Measurements from ENCODE around the gene PDZD11. TPM values are rescaled to one million over a fixed set of nuclear protein-coding genes. Genes with fewer than 3 reads are reported as not detected.
"Not testable (repeated sequence)": the region's sequence is repeated elsewhere in the genome, so short reads cannot be mapped to it uniquely, and the experiment has no call there.

PDZD11 gene
- total RNA-seq, 1 donor from 2014 or later, result 32.4 TPM

DNA sequence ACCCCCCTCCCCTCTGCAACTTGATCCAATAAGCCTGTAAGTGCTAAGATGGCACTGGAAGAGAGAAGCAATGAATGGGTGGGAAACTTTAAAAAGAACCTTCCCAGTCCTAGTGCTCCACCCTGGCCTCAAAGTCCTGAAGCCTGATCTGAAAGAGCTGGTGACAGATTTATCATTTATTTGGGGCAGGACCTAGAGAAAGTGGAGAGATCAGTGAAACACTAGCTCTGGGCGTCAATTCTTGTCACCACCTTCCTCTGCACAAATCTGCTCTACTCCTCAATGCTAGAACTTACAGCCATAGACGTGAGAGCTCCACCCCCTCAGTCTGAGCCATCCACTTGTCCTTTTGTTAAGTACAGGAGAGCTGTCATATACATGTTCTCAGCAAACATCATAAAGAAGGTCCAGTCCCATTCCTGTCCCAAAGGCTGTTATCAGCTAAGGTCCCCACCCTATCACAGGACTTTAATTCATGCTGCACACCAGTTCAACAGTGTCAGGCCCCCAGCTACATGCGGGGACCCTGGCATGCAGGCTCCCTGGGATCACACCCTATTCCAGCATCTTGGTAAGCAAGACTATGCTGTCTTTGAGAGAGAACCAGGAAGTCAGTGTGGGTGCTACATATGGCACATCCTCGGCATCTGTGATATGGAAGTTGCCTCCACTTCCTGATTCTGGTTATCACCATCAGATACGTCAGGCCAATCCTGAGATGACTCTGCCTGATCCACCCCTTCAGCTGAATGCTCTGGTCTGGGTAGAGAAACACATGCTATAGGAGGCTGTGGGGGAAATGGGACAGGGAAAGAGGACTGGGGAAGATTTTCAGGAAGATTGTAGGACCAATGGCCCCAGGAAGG is 32.1 kb downstream of the PDZD11 start:
- intact Hi-C loops (cut with micrococcal nuclease), result no loop called here

DNA sequence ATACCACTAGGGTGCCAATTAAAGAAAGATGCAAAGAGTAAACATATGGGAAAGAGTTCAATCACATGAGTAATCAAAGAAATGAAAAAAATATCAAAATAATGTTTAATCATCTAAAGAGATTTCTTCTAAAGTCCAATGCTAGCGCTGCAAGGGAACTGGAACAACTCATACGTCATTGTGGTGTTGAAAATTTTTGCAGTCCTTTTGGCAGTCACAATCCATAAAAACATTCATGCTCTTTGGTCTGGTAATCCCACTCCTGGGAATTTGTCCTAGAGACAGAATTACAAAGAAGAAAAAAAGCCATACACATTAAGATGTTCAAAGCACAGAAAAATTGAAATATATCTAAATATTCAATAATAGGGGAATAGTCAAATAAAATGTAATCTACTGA is 34.3 kb downstream of the PDZD11 start:
- intact Hi-C loops (cut with micrococcal nuclease), result no loop called here

DNA sequence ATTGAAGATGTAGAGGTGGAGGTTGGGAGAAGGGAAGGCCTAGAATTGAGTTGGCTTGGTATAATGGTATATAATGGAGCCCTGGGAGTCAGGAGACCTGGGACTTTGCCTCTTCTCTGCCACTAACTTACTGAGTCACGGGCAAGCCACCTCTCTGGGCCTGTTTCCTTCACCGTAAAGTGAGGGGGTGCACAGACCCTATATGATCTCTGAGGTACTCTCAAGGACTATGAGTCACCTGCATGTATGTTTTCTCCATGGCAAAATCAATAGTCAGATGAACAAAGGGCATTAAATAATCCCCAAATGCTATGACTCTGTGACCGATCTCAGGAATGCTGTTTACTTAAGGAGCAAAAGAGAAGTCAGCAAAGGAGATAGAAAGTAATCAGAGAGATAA is 34.8 kb downstream of the PDZD11 start:
- intact Hi-C loops (cut with micrococcal nuclease), result no loop called here

DNA sequence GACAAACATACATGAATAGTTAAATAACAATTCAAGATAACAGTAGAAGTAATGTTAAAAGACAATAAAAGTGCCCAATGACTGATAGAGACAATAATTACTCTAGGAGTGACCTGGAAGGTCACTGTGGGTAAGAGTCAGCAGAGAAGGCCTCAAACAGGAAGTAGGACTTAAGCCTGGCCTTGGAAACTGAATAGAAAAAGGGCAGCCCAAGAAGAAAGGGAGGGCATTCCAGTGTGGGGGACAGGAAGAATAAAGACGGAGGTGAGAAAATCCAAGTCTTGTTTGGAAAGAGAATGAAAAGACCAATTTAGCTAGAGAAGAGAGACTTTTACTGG is 35.7 kb downstream of the PDZD11 start:
- intact Hi-C loops (cut with micrococcal nuclease), result no loop called here

DNA sequence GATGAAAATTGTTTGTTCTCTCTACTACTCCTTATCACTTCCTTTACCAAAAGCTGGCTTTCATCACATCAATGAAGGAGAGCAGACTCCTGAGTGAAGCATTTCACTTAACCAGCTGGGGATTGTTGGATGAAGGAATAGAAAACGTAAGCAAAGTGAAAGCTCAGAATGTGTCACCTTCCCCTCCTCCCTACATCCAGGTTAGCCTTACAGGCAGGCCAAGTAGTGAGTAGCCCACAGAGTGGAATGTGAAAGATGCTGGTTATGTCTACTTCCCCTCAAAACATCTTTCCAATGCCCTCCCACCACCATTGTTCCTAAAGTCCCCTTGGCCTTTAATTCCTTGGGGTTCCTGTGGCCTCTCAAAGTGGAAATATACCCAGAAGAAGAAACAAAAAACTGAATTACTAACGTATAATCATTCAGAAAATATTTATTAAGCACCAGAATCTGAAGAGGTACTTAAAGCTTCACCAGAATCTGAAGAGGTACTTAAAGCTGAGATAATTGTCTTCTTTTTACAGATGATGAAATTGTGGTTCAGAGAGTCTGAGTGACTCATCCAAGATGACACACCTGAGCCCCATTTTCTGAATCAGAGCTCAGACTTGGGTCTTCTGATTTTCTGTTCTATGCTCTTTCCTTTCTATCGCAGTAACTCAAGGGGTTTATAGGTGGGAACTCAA is 36.2 kb downstream of the PDZD11 start:
- intact Hi-C loops (cut with micrococcal nuclease), result no loop called here

DNA sequence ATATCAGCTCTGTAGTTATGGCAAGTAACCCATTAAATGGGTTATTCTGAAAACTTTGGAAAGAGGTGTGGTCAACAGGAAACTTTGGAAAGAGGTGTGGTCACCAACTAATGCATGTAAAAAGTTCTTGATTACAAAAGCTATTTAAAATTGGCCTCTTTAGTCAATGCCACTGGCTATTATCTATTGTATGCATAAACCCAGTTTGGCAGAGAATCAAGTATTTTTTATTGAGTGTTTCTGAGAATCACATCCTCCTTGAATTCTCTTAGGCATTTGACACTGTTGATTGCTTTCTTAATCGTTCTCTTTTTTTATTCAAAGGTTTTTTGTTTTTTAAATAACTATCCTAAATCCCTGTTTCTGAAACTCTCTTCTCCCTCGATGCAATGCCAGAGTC is 37.2 kb downstream of the PDZD11 start:
- intact Hi-C loops (cut with micrococcal nuclease), result no loop called here

DNA sequence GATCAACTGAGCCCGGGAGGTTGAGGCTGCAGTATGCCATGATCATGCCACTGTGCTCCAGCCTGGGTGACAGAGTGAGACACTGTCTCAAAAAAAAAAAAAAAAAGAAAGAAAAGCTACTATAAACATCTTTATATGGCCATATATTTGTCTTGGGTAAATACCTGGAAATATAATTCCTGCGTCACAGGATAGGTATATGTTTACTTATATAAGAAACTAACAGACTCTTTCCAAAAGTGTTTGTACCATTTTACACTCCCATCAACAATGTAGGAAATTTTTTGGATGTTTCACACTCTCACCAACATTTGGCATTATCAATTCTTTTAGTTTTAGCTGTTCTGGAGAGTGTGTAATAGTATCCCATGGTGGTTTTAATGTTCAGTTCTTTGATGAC is 42.5 kb downstream of the PDZD11 start:
- intact Hi-C loops (cut with micrococcal nuclease), result no loop called here

DNA sequence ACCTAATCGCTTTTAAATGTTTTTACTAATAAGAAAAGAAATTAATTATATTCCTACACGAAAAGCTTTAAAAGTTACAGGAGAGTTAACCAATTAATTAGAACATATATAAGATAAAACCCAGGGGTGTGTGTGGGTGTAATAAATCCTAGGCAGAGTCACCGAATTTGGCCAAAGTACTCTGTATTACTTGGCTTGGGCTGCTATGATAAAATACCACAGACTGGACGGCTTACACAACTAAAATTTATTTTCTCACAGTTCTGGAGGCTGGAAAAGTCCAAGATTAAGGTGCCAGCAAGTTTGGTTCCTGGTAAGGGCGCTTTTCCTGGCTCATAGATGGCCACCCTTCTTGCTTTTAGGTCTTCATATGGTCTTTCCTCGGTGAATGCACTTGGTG is 44.8 kb downstream of the PDZD11 start:
- intact Hi-C loops (cut with micrococcal nuclease), result no loop called here

DNA sequence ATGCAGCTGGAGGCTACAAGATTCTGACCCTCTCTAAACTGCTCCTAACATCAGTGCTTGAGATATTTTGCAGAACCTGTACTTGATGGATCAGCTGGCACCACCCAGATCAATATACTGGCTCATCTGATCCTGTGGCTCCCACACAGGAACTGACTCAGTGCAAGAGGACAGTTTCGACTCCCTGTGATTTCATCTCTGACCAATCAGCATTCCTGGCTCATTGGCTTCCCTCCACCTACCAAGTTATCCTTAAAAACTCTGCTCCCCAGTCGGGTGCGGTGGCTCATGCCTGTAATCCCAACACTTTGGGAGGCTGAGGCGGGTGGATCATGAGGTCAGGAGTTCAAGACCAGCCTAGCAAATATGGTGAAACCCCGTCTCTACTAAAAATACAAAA is 46.1 kb downstream of the PDZD11 start:
- intact Hi-C loops (cut with micrococcal nuclease), result not testable (repeated sequence)

DNA sequence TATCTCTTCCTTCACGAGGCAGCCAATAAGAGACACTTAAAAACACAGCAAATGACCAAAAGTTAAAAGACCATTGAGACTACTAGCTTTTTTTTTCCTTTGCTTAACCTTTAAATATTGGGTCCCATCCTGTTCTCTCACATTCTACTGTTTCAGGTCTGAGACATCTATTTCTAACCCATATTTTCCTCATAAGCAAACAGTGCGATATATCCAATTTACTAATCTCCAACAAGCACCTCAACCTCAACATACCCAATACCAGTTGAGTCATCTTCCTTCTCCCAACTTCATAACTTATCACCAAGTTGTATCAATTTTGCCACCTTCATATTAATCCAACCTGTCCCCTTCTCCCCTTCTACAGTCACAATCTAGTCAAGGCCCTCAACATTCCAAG is 48.2 kb downstream of the PDZD11 start:
- intact Hi-C loops (cut with micrococcal nuclease), result no loop called here

DNA sequence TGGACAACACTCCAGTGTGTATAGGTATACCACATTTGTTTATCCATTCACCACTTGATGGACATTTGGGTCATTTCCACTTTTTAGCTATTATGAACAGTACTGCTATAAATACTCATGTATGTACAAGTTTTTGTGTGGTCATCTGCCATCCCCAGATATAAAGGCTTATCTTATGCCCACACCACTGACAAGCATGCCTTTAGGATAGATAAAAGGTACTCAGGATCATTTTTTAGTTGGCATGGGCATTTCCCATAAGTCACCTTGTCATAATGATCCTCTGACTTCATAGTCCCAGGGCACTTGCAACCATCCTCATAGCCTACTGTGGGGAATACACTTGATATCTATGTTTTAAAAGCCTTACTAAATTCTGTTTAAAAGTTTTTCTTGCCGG is 49.0 kb downstream of the PDZD11 start:
- intact Hi-C loops (cut with micrococcal nuclease), result no loop called here

Other genes starting within 250 kb of the PDZD11 start
- gene AWAT2, start 240.0 kb downstream of the PDZD11 start, total RNA-seq, result not detected in 2 replicates
- gene OTUD6A, start 227.5 kb downstream of the PDZD11 start, total RNA-seq, result not detected in 2 replicates
- gene IGBP1, start 156.5 kb downstream of the PDZD11 start, total RNA-seq, result 41.2 and 45.3 TPM in 2 replicates
- not detected in 2 replicates for gene DGAT2L6, start 112.4 kb downstream of the PDZD11 start, total RNA-seq
- gene AWAT1, start 55.3 kb downstream of the PDZD11 start, total RNA-seq, result not detected in 2 replicates
- 0.34 TPM in 1 of 2 replicates, not detected in the other for gene P2RY4, start 29.7 kb downstream of the PDZD11 start, total RNA-seq
- not detected in 2 replicates for gene ARR3, start 21.6 kb downstream of the PDZD11 start, total RNA-seq
- gene RAB41, start 7.8 kb downstream of the PDZD11 start, total RNA-seq, result not detected in 2 replicates
- 29.6 and 30.0 TPM in 2 replicates for gene KIF4A, start 177 bp upstream of the PDZD11 start, total RNA-seq
- 0.29 and 0.64 TPM in 2 replicates for gene GDPD2, start 133.4 kb upstream of the PDZD11 start, total RNA-seq
- gene DLG3, start 154.9 kb upstream of the PDZD11 start, total RNA-seq, result 21.1 and 21.5 TPM in 2 replicates